Epithelial cell of esophagus (primary cell): Measurements from ENCODE around the gene TMPRSS2.
A peak's percentile ranks its signal among the peaks of the same experiment; 100 is the strongest.
"Not testable (repeated sequence)": the region's sequence is repeated elsewhere in the genome, so short reads cannot be mapped to it uniquely, and the experiment has no call there.

ENCODE experiments used
- DNase-seq: peaks from one replicate; pipeline ENCODE4 v3.0.0; 2010; ENCODE audit warnings: low read depth
- H3K4me3 ChIP-seq: 2 replicates; pipeline ENCODE4 v1.5.1; 2011; ENCODE audit warnings: mild to moderate bottlenecking, low read length, control low read depth
- TF ChIP-seq, protein P1 (sequence below): IDR thresholded peaks from 2 replicates; pipeline ENCODE4 v1.5.1; 2011; ENCODE audit warnings: low read depth, mild to moderate bottlenecking, low read length, control low read depth, inconsistent platforms; ENCODE audit not compliant: insufficient read depth; ENCODE audit errors: missing control alignments

Gene TMPRSS2

DNA sequence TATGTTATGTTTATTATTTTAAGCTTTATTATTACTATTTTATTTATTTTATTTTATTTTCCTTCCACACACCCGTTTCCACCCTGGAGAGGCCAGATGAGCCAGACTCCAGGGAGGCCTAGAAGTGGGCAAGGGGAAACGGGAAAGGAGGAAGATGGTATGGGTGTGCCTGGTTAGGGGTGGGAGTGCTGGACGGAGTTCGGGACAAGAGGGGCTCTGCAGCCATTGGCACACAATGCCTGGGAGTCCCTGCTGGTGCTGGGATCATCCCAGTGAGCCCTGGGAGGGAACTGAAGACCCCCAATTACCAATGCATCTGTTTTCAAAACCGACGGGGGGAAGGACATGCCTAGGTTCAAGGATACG, 82.4 kb downstream of the TMPRSS2 start:
- TF ChIP-seq, protein P1, sequence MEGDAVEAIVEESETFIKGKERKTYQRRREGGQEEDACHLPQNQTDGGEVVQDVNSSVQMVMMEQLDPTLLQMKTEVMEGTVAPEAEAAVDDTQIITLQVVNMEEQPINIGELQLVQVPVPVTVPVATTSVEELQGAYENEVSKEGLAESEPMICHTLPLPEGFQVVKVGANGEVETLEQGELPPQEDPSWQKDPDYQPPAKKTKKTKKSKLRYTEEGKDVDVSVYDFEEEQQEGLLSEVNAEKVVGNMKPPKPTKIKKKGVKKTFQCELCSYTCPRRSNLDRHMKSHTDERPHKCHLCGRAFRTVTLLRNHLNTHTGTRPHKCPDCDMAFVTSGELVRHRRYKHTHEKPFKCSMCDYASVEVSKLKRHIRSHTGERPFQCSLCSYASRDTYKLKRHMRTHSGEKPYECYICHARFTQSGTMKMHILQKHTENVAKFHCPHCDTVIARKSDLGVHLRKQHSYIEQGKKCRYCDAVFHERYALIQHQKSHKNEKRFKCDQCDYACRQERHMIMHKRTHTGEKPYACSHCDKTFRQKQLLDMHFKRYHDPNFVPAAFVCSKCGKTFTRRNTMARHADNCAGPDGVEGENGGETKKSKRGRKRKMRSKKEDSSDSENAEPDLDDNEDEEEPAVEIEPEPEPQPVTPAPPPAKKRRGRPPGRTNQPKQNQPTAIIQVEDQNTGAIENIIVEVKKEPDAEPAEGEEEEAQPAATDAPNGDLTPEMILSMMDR, result no peak
- H3K4me3 ChIP-seq, result peak overlapping the region; percentile 52
- DNase-seq, result no peak

GRCh38 chr21:41423305-41423636, 84.7 kb downstream of the TMPRSS2 start:
- H3K4me3 ChIP-seq, DNase-seq: not testable (repeated sequence)

GRCh38 chr21:41422546-41423304, 85.2 kb downstream of the TMPRSS2 start:
- DNase-seq, result no peak
- no peak overlapping the region for H3K4me3 ChIP-seq
- TF ChIP-seq, protein P1, result no peak

DNA sequence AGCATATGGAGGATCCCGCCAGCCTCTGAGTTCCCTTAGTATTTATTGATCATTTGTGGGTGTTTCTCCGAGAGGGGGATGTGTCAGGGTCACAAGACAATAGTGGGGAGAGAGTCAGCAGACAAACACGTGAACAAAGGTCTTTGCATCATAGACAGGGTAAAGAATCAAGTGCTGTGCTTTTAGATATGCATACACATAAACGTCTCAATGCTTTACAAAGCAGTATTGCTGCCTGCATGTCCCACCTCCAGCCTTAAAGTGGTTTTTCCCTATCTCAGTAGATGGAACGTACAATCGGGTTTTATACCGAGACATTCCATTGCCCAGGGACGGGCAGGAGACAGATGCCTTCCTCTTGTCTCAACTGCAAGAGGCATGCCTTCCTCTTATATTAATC, 87.0 kb downstream of the TMPRSS2 start:
- not testable (repeated sequence) for H3K4me3 ChIP-seq, DNase-seq

DNA sequence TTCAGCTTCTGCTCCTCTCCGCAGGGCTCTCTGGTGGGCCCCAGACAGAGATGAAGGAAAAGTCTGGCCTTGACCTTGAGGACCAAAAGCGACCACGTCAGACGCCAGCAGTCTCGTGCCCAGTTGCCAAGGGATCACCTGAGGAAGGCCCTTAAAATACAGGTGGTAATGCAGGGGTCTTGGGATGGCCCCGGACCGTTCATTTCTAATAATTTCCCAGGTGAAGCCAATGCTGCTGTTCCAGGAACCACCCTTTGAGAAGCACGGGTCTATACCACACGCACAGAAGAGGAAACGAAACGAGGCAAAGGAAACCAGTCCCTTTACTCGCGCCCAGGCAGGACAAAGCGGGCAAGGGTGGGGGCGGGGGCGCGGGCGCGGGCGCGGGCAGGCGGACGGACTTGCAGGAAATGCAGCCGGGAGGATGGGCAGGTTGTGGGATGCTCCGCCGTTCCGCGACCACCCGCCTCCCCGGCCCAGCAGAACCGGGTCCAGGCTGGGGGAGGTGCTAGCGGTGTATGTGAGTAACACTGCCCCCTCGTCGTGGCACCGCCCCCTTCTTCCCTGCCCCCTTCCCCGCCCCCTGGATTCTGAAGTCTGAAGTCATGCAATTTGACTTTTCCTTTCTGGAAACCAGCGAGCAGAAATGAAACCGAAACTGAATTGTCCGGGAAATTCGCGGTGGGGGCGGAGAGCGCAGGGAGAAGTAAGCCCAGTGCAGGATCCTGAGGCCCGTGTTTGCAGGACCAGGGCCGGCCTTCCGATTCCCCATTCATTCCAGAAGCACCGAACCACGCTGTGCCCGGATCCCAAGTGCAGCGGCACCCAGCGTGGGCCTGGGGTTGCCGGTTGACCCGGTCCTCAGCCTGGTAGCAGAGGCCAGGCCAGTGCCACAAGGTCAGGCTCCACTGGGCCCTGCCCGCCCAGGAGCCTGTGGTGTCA, 87.8 kb downstream of the TMPRSS2 start:
- peak overlapping the region; percentile 60 for H3K4me3 ChIP-seq
- TF ChIP-seq, protein P1, result no peak
- peak; percentile 78 for DNase-seq

DNA sequence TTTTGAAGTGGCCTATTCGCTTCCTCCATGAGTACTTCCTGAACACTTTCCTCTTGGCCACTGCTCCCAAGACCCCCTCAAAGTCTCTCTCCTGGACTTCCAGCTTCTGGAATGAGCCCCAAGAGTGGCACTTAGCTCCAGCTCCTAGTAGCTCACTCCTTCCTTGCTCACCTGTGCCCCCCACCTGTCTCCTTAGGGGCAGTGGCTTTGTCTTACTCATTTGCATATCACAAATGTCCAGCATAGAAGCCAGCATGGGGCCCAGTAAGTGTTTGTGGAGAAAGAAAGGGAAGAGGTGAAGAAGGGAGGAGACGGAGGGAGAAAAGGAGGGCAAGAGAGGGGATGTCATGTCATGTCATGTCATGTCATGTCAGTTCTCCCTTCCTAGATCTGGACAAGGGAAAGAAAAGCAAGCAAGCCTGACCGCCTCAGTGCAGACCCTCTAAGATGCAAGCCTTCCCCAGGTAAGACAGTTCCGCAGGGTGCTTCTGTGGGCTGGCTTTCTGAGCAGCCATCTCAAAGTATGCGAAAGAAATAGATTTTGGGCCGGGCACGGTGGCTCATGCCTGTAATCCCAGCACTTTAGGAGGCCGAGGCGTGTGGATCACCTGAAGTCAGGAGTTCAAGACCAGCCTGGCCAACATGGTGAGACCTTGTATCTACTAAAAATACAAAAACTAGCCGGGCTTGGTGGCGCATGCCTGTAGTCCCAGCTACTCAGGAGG, 88.8 kb downstream of the TMPRSS2 start:
- no peak for DNase-seq
- TF ChIP-seq, protein P1, result no peak
- H3K4me3 ChIP-seq, result no peak overlapping the region

DNA sequence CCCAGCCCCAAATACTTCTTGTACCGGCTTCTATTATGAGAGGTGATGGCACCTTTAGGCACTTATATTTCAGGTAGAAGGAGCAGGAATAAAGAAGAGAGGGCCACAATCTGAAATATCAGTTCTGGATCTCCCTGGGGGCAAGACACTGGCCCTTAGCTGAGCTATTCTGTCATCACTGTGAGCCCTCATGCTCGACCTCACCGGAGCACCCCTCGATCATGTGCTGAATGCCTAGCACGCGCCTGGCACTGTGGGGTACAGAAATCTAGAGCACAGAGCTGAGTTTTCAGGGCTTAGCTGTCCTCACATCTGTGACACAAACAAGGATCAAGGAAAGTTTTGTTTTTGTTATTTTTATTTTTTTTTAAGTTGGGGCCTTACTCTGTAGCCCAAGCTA, 89.6 kb downstream of the TMPRSS2 start:
- H3K4me3 ChIP-seq, result no peak overlapping the region
- DNase-seq, result no peak
- TF ChIP-seq, protein P1, result no peak

DNA sequence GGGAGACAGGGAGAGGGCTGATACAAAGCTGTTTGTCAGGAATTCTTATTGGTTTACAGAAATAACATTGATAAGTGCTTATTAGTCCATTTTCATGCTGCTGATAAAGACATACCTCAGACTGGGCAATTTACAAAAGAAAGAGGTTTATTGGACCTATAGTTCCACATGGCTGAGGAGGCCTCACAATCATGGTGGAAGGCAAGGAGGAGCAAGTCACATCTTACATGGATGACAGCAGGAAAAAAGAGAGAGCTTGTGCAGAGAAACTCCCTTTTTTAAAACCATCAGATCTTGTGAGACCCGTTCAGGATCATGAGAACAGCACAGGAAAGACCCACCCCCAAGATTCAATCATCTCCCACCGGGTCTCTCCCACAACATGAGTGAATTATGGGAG, 90.5 kb downstream of the TMPRSS2 start:
- DNase-seq, H3K4me3 ChIP-seq: not testable (repeated sequence)
